Measurements from ENCODE around the gene PTRH2.

DNA sequence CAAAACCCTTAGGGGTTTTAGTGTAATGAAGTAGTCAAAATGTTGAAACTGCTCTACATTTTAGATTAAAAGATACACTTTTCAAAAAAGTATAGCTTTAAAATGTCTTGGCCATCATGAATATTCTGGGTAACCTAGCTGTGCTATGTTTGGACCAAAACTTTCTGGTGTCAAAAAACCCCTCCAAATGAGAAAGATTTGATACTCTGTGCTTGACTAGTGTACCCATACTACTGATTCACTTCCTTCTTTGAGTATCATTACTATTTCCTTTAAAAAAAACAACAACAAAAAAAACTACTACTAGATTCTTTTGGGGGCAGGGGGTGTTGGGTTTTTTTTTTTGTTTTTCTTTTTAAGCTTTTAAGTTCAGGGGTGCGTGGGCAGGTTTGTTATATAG lies 37.3 kb downstream of the PTRH2 start:
- TF ChIP-seq, protein P1, sequence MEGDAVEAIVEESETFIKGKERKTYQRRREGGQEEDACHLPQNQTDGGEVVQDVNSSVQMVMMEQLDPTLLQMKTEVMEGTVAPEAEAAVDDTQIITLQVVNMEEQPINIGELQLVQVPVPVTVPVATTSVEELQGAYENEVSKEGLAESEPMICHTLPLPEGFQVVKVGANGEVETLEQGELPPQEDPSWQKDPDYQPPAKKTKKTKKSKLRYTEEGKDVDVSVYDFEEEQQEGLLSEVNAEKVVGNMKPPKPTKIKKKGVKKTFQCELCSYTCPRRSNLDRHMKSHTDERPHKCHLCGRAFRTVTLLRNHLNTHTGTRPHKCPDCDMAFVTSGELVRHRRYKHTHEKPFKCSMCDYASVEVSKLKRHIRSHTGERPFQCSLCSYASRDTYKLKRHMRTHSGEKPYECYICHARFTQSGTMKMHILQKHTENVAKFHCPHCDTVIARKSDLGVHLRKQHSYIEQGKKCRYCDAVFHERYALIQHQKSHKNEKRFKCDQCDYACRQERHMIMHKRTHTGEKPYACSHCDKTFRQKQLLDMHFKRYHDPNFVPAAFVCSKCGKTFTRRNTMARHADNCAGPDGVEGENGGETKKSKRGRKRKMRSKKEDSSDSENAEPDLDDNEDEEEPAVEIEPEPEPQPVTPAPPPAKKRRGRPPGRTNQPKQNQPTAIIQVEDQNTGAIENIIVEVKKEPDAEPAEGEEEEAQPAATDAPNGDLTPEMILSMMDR (IDR thresholded peaks at IDR 0.05; ENCODE audit: insufficient read depth, low read depth, low read length) = no peak
- TF ChIP-seq EZH2 (IDR thresholded peaks at IDR 0.05; ENCODE audit: insufficient read depth, low read length) = no peak

Measured in astrocyte (in vitro differentiated cells and primary cell).